ENCODE measurements around the gene BACH2.
"Not testable (repeated sequence)": the region's sequence is repeated elsewhere in the genome, so short reads cannot be mapped to it uniquely, and the experiment has no call there.

The BACH2 gene

DNA sequence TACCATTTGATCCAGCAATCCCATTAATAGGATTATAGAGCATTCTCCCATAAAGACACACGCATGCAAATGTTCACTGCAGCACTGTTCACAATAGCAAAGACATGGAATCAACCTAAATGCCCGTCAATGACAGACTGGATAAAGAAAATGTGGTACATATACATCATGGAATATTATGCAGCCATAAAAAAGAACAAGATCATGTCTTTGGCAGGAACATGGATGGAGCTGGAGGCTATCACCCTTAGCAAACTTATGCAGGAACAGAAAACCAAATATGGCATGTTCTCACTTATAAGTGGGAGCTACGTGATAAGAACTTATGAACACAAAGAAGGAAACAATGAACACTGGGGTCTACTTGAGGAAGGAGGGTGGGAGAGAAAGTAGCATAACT lies 180.5 kb downstream of the BACH2 start:
- not testable (repeated sequence) for H4K91ac ChIP-seq (ENCODE audit: low read length); H2AFZ ChIP-seq (ENCODE audit: low read depth, low read length); H3K23ac ChIP-seq (ENCODE audit: low read length in 2 of 2); H3K4me2 ChIP-seq (ENCODE audit: low read length, poor library complexity, severe bottlenecking); H3K4me3 ChIP-seq (ENCODE audit: insufficient read depth in 1 of 2, low read depth in 1 of 2, low read length in 2 of 2); DNase-seq; H2AK5ac ChIP-seq (ENCODE audit: low read length, severe bottlenecking); H3K9ac ChIP-seq (ENCODE audit: low read length); H3K14ac ChIP-seq (ENCODE audit: low read length in 2 of 2); H3K36me3 ChIP-seq (ENCODE audit: control insufficient read depth in 1 of 2, insufficient read depth in 2 of 2, low read depth in 1 of 2, low read length in 2 of 2); H3K18ac ChIP-seq (ENCODE audit: low read depth in 1 of 2, low read length in 2 of 2); H2BK120ac ChIP-seq (ENCODE audit: low read depth, low read length); H3K27ac ChIP-seq (ENCODE audit: low read length, poor library complexity, severe bottlenecking); H3K27me3 ChIP-seq (ENCODE audit: control insufficient read depth in 1 of 2, insufficient read depth in 1 of 2, low read length in 2 of 2); H2BK12ac ChIP-seq (ENCODE audit: low read length in 2 of 2); H2BK15ac ChIP-seq (ENCODE audit: low read depth, poor library complexity, severe bottlenecking); H3K4ac ChIP-seq (ENCODE audit: low read depth in 1 of 2, low read length in 2 of 2); H4K8ac ChIP-seq (ENCODE audit: low read length); H3K79me1 ChIP-seq (replicated peaks; ENCODE audit: low read length, poor library complexity, severe bottlenecking); H2BK5ac ChIP-seq (ENCODE audit: low read depth, low read length, poor library complexity, severe bottlenecking); H3K4me1 ChIP-seq (ENCODE audit: control insufficient read depth, insufficient read depth, low read depth, low read length)
- no CpG with 5 or more reads among the region's 3 CpGs for WGBS
- H3K9me3 ChIP-seq (ENCODE audit: control insufficient read depth, low read length): peaks cover 36% of the 10 kb centered on the region

DNA sequence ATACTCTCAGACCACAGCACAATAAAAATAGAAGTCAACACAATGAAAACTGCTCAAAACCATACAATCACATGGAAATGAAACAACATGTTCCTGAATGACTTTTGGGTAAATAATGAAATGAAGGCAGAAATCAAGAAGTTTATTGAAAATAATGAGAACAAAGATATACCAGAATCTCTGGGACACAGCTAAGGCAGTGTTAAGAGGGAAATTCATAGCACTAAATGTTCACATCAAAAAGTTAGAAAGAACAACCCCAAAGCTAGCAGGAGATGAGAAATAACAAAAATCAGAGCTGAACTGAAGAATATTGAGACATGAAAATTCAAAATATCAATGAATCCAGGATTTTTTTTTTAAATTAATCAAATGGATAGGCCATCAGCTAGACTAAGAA lies 183.3 kb downstream of the BACH2 start:
- Histone ChIP-seq H4K91ac (ENCODE audit: low read length) (no peak overlapping the region), H2BK15ac (ENCODE audit: low read depth, poor library complexity, severe bottlenecking) (no peak overlapping the region), H3K14ac (ENCODE audit: low read length in 2 of 2) (no peak overlapping the region), H3K27me3 (ENCODE audit: control insufficient read depth in 1 of 2, insufficient read depth in 1 of 2, low read length in 2 of 2) (no peaks in the 10 kb centered on the region), H3K27ac (ENCODE audit: low read length, poor library complexity, severe bottlenecking) (no peak overlapping the region), H2BK120ac (ENCODE audit: low read depth, low read length) (no peak overlapping the region), H3K4ac (ENCODE audit: low read depth in 1 of 2, low read length in 2 of 2) (no peak overlapping the region), H3K4me3 (ENCODE audit: insufficient read depth in 1 of 2, low read depth in 1 of 2, low read length in 2 of 2) (no peak overlapping the region), H2BK5ac (ENCODE audit: low read depth, low read length, poor library complexity, severe bottlenecking) (no peak overlapping the region), H2BK12ac (ENCODE audit: low read length in 2 of 2) (no peak overlapping the region), H3K18ac (ENCODE audit: low read depth in 1 of 2, low read length in 2 of 2) (no peak overlapping the region), H3K36me3 (ENCODE audit: control insufficient read depth in 1 of 2, insufficient read depth in 2 of 2, low read depth in 1 of 2, low read length in 2 of 2) (no peaks in the 10 kb centered on the region), H3K4me2 (ENCODE audit: low read length, poor library complexity, severe bottlenecking) (no peak overlapping the region), H3K9me3 (ENCODE audit: control insufficient read depth, low read length) (peaks cover 36% of the 10 kb centered on the region), H3K9ac (ENCODE audit: low read length) (no peak overlapping the region), H3K23ac (ENCODE audit: low read length in 2 of 2) (no peak overlapping the region), H3K4me1 (ENCODE audit: control insufficient read depth, insufficient read depth, low read depth, low read length) (no peaks in the 10 kb centered on the region), H4K8ac (ENCODE audit: low read length) (no peak overlapping the region), H3K79me1 (replicated peaks; ENCODE audit: low read length, poor library complexity, severe bottlenecking) (no peaks in the 10 kb centered on the region), H2AK5ac (ENCODE audit: low read length, severe bottlenecking) (no peak overlapping the region), H2AFZ (ENCODE audit: low read depth, low read length) (no peak overlapping the region)
- DNase-seq: no peak

DNA sequence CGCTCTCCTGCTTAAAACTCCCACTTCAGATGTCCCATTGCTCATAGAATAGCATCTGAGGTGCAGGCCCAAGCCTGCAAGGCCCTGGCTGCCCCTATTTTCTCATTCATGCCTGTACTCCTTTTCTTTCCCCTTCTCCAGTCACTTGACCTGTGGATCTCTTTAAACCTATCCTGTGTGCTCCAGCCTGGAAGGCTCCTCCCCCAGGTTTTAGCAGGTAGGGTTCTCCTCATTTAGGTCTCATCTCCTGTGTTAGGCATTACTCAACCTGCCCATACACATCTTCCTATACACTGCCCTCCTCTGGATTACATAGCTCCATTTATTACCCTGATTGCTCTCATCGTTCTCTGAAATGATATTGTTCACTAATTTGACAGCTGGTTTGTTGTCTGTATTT lies 185.3 kb downstream of the BACH2 start:
- Histone ChIP-seq H3K9me3 (ENCODE audit: control insufficient read depth, low read length) (peaks cover 36% of the 10 kb centered on the region), H2BK5ac (ENCODE audit: low read depth, low read length, poor library complexity, severe bottlenecking) (no peak overlapping the region), H3K4me3 (ENCODE audit: insufficient read depth in 1 of 2, low read depth in 1 of 2, low read length in 2 of 2) (no peak overlapping the region), H2AFZ (ENCODE audit: low read depth, low read length) (no peak overlapping the region), H3K14ac (ENCODE audit: low read length in 2 of 2) (no peak overlapping the region), H3K9ac (ENCODE audit: low read length) (no peak overlapping the region), H3K27me3 (ENCODE audit: control insufficient read depth in 1 of 2, insufficient read depth in 1 of 2, low read length in 2 of 2) (no peaks in the 10 kb centered on the region), H3K79me1 (replicated peaks; ENCODE audit: low read length, poor library complexity, severe bottlenecking) (no peaks in the 10 kb centered on the region), H2AK5ac (ENCODE audit: low read length, severe bottlenecking) (no peak overlapping the region), H2BK15ac (ENCODE audit: low read depth, poor library complexity, severe bottlenecking) (no peak overlapping the region), H4K91ac (ENCODE audit: low read length) (no peak overlapping the region), H3K23ac (ENCODE audit: low read length in 2 of 2) (no peak overlapping the region), H3K4ac (ENCODE audit: low read depth in 1 of 2, low read length in 2 of 2) (no peak overlapping the region), H4K8ac (ENCODE audit: low read length) (no peak overlapping the region), H3K18ac (ENCODE audit: low read depth in 1 of 2, low read length in 2 of 2) (no peak overlapping the region), H3K4me1 (ENCODE audit: control insufficient read depth, insufficient read depth, low read depth, low read length) (no peaks in the 10 kb centered on the region), H3K36me3 (ENCODE audit: control insufficient read depth in 1 of 2, insufficient read depth in 2 of 2, low read depth in 1 of 2, low read length in 2 of 2) (no peaks in the 10 kb centered on the region), H2BK12ac (ENCODE audit: low read length in 2 of 2) (no peak overlapping the region), H3K4me2 (ENCODE audit: low read length, poor library complexity, severe bottlenecking) (no peak overlapping the region), H2BK120ac (ENCODE audit: low read depth, low read length) (no peak overlapping the region), H3K27ac (ENCODE audit: low read length, poor library complexity, severe bottlenecking) (no peak overlapping the region)
- no peak for DNase-seq
- WGBS: 92% methylated on average over 2 of the region's 2 CpGs

DNA sequence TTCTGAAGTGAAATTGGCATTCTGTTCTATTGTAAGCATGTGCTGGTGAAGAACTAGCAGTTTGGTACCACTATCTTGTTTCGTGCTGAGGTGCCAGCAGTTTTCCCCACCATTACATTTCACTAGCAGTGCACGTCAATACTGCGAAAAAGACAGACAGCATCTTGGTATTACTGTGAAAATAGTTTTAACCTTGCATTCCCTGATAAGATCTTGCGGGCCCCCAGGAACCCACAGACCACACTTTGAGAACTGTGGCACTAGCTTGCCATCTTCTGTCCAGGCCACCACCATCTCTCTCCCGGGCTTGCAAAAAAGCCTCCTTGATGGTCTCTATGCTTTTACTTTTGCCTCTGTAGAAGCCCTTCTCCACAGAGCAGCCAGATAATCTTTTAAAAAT lies 185.7 kb downstream of the BACH2 start:
- Histone ChIP-seq H3K4me1 (ENCODE audit: control insufficient read depth, insufficient read depth, low read depth, low read length) (no peaks in the 10 kb centered on the region), H3K36me3 (ENCODE audit: control insufficient read depth in 1 of 2, insufficient read depth in 2 of 2, low read depth in 1 of 2, low read length in 2 of 2) (no peaks in the 10 kb centered on the region), H3K14ac (ENCODE audit: low read length in 2 of 2) (no peak overlapping the region), H2AFZ (ENCODE audit: low read depth, low read length) (no peak overlapping the region), H3K9ac (ENCODE audit: low read length) (no peak overlapping the region), H3K4me3 (ENCODE audit: insufficient read depth in 1 of 2, low read depth in 1 of 2, low read length in 2 of 2) (no peak overlapping the region), H4K8ac (ENCODE audit: low read length) (no peak overlapping the region), H3K23ac (ENCODE audit: low read length in 2 of 2) (no peak overlapping the region), H4K91ac (ENCODE audit: low read length) (no peak overlapping the region), H2BK15ac (ENCODE audit: low read depth, poor library complexity, severe bottlenecking) (no peak overlapping the region), H3K4me2 (ENCODE audit: low read length, poor library complexity, severe bottlenecking) (no peak overlapping the region), H2BK12ac (ENCODE audit: low read length in 2 of 2) (no peak overlapping the region), H3K4ac (ENCODE audit: low read depth in 1 of 2, low read length in 2 of 2) (no peak overlapping the region), H3K27ac (ENCODE audit: low read length, poor library complexity, severe bottlenecking) (no peak overlapping the region), H3K9me3 (ENCODE audit: control insufficient read depth, low read length) (peaks cover 36% of the 10 kb centered on the region), H2AK5ac (ENCODE audit: low read length, severe bottlenecking) (no peak overlapping the region), H3K27me3 (ENCODE audit: control insufficient read depth in 1 of 2, insufficient read depth in 1 of 2, low read length in 2 of 2) (no peaks in the 10 kb centered on the region), H3K18ac (ENCODE audit: low read depth in 1 of 2, low read length in 2 of 2) (no peak overlapping the region), H2BK120ac (ENCODE audit: low read depth, low read length) (no peak overlapping the region), H2BK5ac (ENCODE audit: low read depth, low read length, poor library complexity, severe bottlenecking) (no peak overlapping the region), H3K79me1 (replicated peaks; ENCODE audit: low read length, poor library complexity, severe bottlenecking) (no peaks in the 10 kb centered on the region)
- no peak for DNase-seq
- WGBS: 97% methylated on average over 5 of the region's 5 CpGs
